ENCODE data around the gene TRABD.

TRABD gene

DNA sequence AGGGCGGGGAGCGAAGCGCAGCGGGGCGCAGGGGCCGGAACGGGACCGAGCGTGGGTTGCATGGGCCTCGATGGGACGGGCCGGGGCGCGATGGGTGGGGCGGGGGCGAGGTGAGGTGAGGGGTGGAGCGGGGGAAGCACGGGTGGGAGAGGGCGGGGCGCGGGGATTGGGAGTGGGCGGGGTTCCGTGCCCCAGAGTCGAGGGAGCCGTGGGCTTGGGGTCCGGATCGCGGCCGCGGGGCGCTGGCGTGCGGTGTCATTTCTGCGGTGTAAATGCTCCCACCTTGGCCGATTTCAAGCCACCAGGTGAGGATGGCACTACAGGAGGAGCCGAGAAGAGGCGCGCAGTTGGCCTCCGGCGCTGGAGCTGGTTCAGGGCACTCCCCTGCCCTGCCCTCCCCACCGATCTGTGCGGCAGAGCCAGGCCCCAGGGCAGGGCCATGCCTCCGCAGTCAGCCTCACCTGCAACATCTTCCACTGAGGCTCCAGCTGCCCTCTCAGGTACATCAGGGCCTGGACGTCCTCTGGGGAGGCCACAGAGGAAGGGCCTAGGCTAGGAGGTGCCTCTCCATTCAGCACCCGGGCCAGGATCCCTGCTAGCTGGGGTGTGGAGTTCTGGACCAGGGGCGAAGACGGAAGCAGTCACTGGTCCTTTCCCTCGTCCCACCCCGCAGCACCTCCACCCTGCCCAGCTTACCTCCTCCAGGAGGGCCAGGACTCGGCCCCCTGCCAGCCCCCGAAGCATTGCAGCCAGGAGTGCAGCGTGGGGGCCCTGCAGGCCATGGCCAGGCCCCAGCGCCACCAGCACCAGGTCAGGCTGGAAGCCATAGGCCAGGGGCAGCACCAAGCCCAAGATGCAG, 59.7 kb downstream of the TRABD start:
- Histone ChIP-seq H3K27ac (peak overlapping the region; percentile 68), H3K4me3 (IDR thresholded peaks at IDR 0.05; ENCODE audit: insufficient read depth, low read depth, low read length) (no peak overlapping the region), H3K4me1 (ENCODE audit: low read depth, poor library complexity, severe bottlenecking) (peaks cover 8% of the 10 kb centered on the region), H3K79me2 (ENCODE audit: insufficient read depth, low read depth) (peaks cover 21% of the 10 kb centered on the region; the same call in 1 of the 2 replicates), H2AFZ (ENCODE audit: low read depth) (no peak overlapping the region), H3K36me3 (ENCODE audit: insufficient read depth) (no peaks in the 10 kb centered on the region), H4K20me1 (ENCODE audit: insufficient read depth) (no peaks in the 10 kb centered on the region), H3K9ac (peak overlapping the region; percentile 74; the same call in 1 of the 2 replicates), H3K4me2 (peak overlapping the region; percentile 29; the same call in 1 of the 2 replicates), H3K27me3 (ENCODE audit: insufficient read depth, low read depth) (no peaks in the 10 kb centered on the region)
- TF ChIP-seq, protein P1, sequence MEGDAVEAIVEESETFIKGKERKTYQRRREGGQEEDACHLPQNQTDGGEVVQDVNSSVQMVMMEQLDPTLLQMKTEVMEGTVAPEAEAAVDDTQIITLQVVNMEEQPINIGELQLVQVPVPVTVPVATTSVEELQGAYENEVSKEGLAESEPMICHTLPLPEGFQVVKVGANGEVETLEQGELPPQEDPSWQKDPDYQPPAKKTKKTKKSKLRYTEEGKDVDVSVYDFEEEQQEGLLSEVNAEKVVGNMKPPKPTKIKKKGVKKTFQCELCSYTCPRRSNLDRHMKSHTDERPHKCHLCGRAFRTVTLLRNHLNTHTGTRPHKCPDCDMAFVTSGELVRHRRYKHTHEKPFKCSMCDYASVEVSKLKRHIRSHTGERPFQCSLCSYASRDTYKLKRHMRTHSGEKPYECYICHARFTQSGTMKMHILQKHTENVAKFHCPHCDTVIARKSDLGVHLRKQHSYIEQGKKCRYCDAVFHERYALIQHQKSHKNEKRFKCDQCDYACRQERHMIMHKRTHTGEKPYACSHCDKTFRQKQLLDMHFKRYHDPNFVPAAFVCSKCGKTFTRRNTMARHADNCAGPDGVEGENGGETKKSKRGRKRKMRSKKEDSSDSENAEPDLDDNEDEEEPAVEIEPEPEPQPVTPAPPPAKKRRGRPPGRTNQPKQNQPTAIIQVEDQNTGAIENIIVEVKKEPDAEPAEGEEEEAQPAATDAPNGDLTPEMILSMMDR (conservative IDR thresholded peaks at IDR 0.05; ENCODE audit: low read depth, low read length) = no peak

DNA sequence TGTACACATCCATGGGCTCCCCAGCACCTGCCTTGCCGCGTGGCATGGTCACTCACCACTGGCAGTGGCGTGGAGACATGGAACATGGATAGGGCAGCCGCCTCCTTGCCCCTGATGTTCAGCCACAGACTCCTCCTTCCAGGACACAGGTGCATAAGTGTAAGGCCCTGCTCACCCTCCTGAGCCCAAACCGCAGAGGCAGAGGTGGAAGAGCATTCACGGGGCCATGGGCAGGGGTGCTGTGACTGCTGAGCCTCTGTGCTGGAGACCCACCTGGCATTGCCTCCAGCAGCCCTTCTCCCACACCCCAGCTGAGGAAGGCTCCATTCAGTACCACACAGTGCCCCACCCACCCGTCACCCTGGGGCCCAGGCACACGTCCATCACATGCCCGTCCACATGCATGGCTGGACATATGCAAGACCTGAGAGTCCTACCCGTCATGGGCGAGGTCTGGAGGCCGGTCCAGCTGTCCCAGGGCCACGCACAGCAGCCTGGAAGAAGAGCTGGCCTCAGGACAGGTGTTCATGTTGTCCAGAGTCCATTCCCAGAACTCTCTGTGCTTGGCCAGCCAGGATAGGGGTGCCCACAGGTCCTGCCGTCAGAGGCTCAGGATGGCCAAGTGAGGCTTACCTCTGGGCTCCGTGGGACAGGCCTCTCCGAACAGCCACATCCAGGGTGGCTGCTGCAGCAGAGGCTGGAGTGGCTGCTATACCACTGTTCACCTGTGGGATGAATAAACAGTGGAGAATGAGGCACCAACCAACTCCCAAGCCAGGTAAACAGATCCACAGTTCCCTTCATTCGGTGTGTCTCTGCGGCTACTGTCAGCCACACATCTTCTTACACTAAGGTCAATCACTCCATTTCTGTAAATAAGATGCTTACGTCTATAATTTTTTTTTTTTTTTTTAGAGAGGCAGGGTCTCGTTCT, 60.8 kb downstream of the TRABD start:
- no peak overlapping the region; the same call in 1 of the 2 replicates for H3K4me2 ChIP-seq
- H3K9ac ChIP-seq = no peak overlapping the region
- H4K20me1 ChIP-seq (ENCODE audit: insufficient read depth) = no peaks in the 10 kb centered on the region
- TF ChIP-seq, protein P1 (conservative IDR thresholded peaks at IDR 0.05; ENCODE audit: low read depth, low read length) = no peak
- H3K79me2 ChIP-seq (ENCODE audit: insufficient read depth, low read depth) = peaks cover 19% of the 10 kb centered on the region; the same call in 1 of the 2 replicates
- no peak overlapping the region for H3K27ac ChIP-seq
- H3K36me3 ChIP-seq (ENCODE audit: insufficient read depth) = no peaks in the 10 kb centered on the region
- H2AFZ ChIP-seq (ENCODE audit: low read depth) = no peak overlapping the region
- H3K4me1 ChIP-seq (ENCODE audit: low read depth, poor library complexity, severe bottlenecking) = peaks cover 8% of the 10 kb centered on the region
- H3K27me3 ChIP-seq (ENCODE audit: insufficient read depth, low read depth) = no peaks in the 10 kb centered on the region
- no peak overlapping the region for H3K4me3 ChIP-seq (IDR thresholded peaks at IDR 0.05; ENCODE audit: insufficient read depth, low read depth, low read length)

DNA sequence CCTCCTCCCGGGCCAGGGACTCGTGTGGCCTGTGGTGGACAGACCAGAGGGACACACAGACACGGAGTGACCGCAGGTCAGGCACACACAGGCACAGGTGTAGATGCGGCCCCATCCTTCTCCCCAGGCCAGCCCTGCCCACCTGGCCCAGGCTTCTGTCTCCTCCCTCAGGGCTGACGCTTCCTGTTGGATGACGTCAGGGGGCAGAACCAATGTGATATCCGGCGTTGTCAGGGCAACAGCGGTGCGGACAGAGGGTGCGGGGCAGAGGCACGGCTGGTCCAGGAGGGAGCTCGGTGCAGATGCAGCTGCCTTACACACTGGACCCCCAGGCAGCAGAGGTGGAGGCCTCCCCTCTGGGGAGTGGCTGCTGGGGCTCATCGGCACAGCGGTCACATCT, 62.0 kb downstream of the TRABD start:
- Histone ChIP-seq H3K4me2 (no peak overlapping the region), H2AFZ (ENCODE audit: low read depth) (no peak overlapping the region), H3K4me3 (IDR thresholded peaks at IDR 0.05; ENCODE audit: insufficient read depth, low read depth, low read length) (no peak overlapping the region), H3K79me2 (ENCODE audit: insufficient read depth, low read depth) (peaks cover 13% of the 10 kb centered on the region; the same call in 1 of the 2 replicates), H3K9ac (no peak overlapping the region), H3K27ac (no peak overlapping the region), H4K20me1 (ENCODE audit: insufficient read depth) (no peaks in the 10 kb centered on the region), H3K36me3 (ENCODE audit: insufficient read depth) (no peaks in the 10 kb centered on the region), H3K27me3 (ENCODE audit: insufficient read depth, low read depth) (no peaks in the 10 kb centered on the region), H3K4me1 (ENCODE audit: low read depth, poor library complexity, severe bottlenecking) (peaks cover 4% of the 10 kb centered on the region)
- TF ChIP-seq, protein P1 (conservative IDR thresholded peaks at IDR 0.05; ENCODE audit: low read depth, low read length) = no peak

DNA sequence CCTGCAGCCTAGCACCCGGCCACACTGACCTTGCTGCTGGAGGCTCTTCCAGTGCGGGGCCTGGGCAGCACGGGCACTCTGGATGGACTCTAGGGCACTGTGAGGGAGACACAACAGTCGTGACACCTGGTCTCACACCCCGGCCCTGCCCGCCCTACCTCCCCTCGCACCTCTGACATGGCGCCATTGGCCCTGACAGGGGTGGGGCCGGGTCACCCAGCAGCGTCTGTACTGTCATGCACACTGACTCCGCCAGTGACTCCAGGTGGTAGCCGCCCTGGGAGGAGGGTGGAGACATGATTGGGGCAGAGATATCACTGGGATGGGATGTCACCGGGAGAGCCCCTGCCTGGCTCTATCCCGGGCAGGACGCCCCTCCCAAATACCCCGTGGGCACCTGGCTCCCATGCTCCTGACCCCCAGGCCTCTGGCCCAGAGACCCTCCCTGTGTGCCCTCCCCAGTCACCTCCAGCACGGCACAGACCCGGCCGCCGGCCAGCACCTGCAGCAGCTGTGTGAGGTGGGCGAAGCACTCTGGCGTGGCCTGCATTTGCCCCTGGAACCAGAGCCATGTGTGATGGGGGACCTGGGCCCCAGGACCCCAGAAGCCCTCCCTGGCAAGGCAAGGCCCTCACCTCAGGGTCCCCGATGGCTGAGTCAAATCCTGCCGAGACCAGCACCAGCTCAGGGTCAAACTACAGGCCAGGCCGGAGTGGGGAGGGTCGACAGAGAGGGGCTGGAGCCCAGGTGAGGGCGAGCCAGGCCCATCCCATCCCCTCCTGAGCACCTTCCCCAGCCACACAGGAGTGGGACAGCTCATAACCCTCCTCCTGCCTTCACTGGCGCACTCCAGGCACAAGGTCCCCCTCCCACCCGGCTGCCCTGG, 62.7 kb downstream of the TRABD start:
- Histone ChIP-seq H3K36me3 (ENCODE audit: insufficient read depth) (no peaks in the 10 kb centered on the region), H3K9ac (no peak overlapping the region), H3K4me1 (ENCODE audit: low read depth, poor library complexity, severe bottlenecking) (no peaks in the 10 kb centered on the region), H2AFZ (ENCODE audit: low read depth) (no peak overlapping the region), H3K4me3 (IDR thresholded peaks at IDR 0.05; ENCODE audit: insufficient read depth, low read depth, low read length) (no peak overlapping the region), H3K27me3 (ENCODE audit: insufficient read depth, low read depth) (no peaks in the 10 kb centered on the region), H4K20me1 (ENCODE audit: insufficient read depth) (no peaks in the 10 kb centered on the region), H3K4me2 (no peak overlapping the region), H3K79me2 (ENCODE audit: insufficient read depth, low read depth) (peaks cover 6% of the 10 kb centered on the region; the same call in 1 of the 2 replicates), H3K27ac (no peak overlapping the region)
- TF ChIP-seq, protein P1 (conservative IDR thresholded peaks at IDR 0.05; ENCODE audit: low read depth, low read length) = no peak
